Measurements from ENCODE around the gene ANKIB1. TPM values are rescaled to one million over a fixed set of nuclear protein-coding genes. Genes with fewer than 3 reads are reported as not detected.

Gene ANKIB1
- total RNA-seq, 2 experiments from 2014 or later = 25.3 to 42.3 TPM

- no peaks in the 10 kb centered on the region for H4K20me1 ChIP-seq (ENCODE audit: insufficient read depth, low read length)
- DNase-seq (ENCODE audit: low spot score) = no peak
- H3K27ac ChIP-seq (ENCODE audit: low read depth, low read length, poor library complexity, severe bottlenecking) = no peak overlapping the region
- peaks cover 5% of the 10 kb centered on the region for H3K4me1 ChIP-seq (ENCODE audit: insufficient read depth, low read length, poor library complexity, severe bottlenecking)
- peak overlapping the region; percentile 17; the same call in 1 of the 2 replicates for H3K4me2 ChIP-seq (ENCODE audit: low read length)
- no peak overlapping the region for H2AFZ ChIP-seq (ENCODE audit: low read length)
- no peak overlapping the region for H3K4me3 ChIP-seq (ENCODE audit: low read depth, low read length, poor library complexity, severe bottlenecking)
- TF ChIP-seq CTCF (conservative IDR thresholded peaks at IDR 0.05; ENCODE audit: low read length) (no peak), EZH2phosphoT487 (IDR thresholded peaks at IDR 0.05; ENCODE audit: borderline replicate concordance, low read depth, low read length) (no peak)
- H3K9me2 ChIP-seq (ENCODE audit: insufficient read depth, low read length) = no peaks in the 10 kb centered on the region
- H3K79me2 ChIP-seq (ENCODE audit: insufficient read depth, low read depth, low read length) = no peaks in the 10 kb centered on the region
- intact Hi-C loops (cut with micrococcal nuclease; ENCODE audit: unreplicated experiment) = no loop called here
- no peaks in the 10 kb centered on the region for H3K36me3 ChIP-seq (ENCODE audit: insufficient read depth, low read length)
- ChIA-PET CTCF (ENCODE audit: unreplicated experiment) (no interaction called here), POLR2A (no interaction called here)
- BruUV-seq (replicated peaks) = no TSS peak
- no peaks in the 10 kb centered on the region for H3K9me3 ChIP-seq (ENCODE audit: low read length)
These were observed 179.7 kb downstream of the ANKIB1 start for GRCh38 chr7:92425311-92425947.

- no peak overlapping the region for H2AFZ ChIP-seq (ENCODE audit: low read length)
- POLR2A ChIA-PET = interaction anchor here (0.7 kb wide), 1 partner anchor 14 kb away, joined by 5 read pairs; no protein-coding TSS in a partner anchor
These were observed 181.4 kb downstream of the ANKIB1 start for GRCh38 chr7:92427193-92427592.

More at GRCh38 chr7:92427193-92427592, 181.4 kb downstream of the ANKIB1 start:
- no peak for DNase-seq (ENCODE audit: low spot score)
- Histone ChIP-seq H3K9me3 (ENCODE audit: low read length) (no peaks in the 10 kb centered on the region), H3K27ac (ENCODE audit: low read depth, low read length, poor library complexity, severe bottlenecking) (no peak overlapping the region), H3K36me3 (ENCODE audit: insufficient read depth, low read length) (no peaks in the 10 kb centered on the region), H3K4me3 (ENCODE audit: low read depth, low read length, poor library complexity, severe bottlenecking) (no peak overlapping the region), H4K20me1 (ENCODE audit: insufficient read depth, low read length) (no peaks in the 10 kb centered on the region), H3K79me2 (ENCODE audit: insufficient read depth, low read depth, low read length) (no peaks in the 10 kb centered on the region), H3K4me1 (ENCODE audit: insufficient read depth, low read length, poor library complexity, severe bottlenecking) (peaks cover 5% of the 10 kb centered on the region), H3K4me2 (ENCODE audit: low read length) (no peak overlapping the region), H3K9me2 (ENCODE audit: insufficient read depth, low read length) (no peaks in the 10 kb centered on the region)
- CTCF ChIA-PET (ENCODE audit: unreplicated experiment) = no interaction called here
- intact Hi-C loops (cut with micrococcal nuclease; ENCODE audit: unreplicated experiment) = no loop called here
- no TSS peak for BruUV-seq (replicated peaks)
- no peak for TF ChIP-seq EZH2phosphoT487 (IDR thresholded peaks at IDR 0.05; ENCODE audit: borderline replicate concordance, low read depth, low read length)
- TF ChIP-seq CTCF (conservative IDR thresholded peaks at IDR 0.05; ENCODE audit: low read length) = no peak

Measured in OCI-LY7 (cell line).